Measurements from ENCODE around the gene DYNC1I2.

The DYNC1I2 gene

DNA sequence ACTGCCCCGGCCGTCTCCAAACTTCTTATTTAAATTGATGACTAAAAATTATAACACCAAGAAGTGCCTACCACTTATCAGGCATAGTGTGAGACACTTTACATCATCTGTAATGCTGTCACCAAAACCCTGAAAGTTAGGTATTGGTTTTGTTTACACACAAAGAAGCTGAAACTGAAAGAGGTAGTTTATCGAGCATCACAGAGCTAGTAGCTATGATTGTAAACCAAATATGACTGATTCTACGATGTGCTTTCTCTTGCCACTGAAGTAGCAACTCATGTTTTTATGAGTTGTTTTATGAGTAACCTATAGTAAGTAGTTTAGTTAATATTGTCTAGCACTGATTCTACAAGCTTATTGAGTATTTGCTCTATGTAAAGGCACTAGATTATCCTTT lies 31.5 kb downstream of the DYNC1I2 start:
- no peak overlapping the region for H3K9ac ChIP-seq (ENCODE audit: low read depth, low read length)
- WGBS = 96% methylated on average over 4 of the region's 4 CpGs
- no peaks in the 10 kb centered on the region for H3K27me3 ChIP-seq (ENCODE audit: insufficient read depth, low read length)
- H3K4me3 ChIP-seq (ENCODE audit: low read length) = no peak overlapping the region
- peaks cover 36% of the 10 kb centered on the region for H3K36me3 ChIP-seq (ENCODE audit: insufficient read depth, low read length)
- H3K9me3 ChIP-seq (ENCODE audit: insufficient read depth, low read depth, low read length) = no peaks in the 10 kb centered on the region
- H3K27ac ChIP-seq (ENCODE audit: low read depth, low read length) = no peak overlapping the region
- peaks cover 5% of the 10 kb centered on the region; the same call in 1 of the 2 replicates for H3K4me1 ChIP-seq (ENCODE audit: insufficient read depth, low read length)

DNA sequence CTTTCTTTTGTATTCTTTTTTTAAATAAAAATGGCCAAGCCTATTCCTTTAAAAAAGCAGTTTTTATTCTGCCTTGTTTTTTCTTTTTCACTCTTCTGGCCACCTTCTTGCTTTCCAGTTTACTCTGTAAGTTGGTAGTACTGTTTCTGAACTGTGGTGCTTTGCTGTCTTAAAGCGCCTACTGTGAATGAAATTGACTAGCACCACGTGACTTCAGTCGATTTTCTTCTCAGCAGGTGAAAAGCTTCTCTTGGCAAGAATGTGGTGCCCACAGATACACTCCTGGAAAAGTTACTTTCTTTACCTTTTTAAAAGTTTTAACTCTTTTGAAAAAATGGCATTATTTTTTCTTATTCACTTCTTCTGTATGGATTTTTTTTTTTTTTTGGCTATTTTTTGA lies 32.4 kb downstream of the DYNC1I2 start:
- Histone ChIP-seq H3K27ac (ENCODE audit: low read depth, low read length) (no peak overlapping the region), H3K9ac (ENCODE audit: low read depth, low read length) (no peak overlapping the region), H3K27me3 (ENCODE audit: insufficient read depth, low read length) (no peaks in the 10 kb centered on the region), H3K36me3 (ENCODE audit: insufficient read depth, low read length) (peaks cover 36% of the 10 kb centered on the region), H3K4me1 (ENCODE audit: insufficient read depth, low read length) (peaks cover 12% of the 10 kb centered on the region), H3K4me3 (ENCODE audit: low read length) (no peak overlapping the region), H3K9me3 (ENCODE audit: insufficient read depth, low read depth, low read length) (no peaks in the 10 kb centered on the region)
- WGBS = 95% methylated on average over 3 of the region's 3 CpGs

DNA sequence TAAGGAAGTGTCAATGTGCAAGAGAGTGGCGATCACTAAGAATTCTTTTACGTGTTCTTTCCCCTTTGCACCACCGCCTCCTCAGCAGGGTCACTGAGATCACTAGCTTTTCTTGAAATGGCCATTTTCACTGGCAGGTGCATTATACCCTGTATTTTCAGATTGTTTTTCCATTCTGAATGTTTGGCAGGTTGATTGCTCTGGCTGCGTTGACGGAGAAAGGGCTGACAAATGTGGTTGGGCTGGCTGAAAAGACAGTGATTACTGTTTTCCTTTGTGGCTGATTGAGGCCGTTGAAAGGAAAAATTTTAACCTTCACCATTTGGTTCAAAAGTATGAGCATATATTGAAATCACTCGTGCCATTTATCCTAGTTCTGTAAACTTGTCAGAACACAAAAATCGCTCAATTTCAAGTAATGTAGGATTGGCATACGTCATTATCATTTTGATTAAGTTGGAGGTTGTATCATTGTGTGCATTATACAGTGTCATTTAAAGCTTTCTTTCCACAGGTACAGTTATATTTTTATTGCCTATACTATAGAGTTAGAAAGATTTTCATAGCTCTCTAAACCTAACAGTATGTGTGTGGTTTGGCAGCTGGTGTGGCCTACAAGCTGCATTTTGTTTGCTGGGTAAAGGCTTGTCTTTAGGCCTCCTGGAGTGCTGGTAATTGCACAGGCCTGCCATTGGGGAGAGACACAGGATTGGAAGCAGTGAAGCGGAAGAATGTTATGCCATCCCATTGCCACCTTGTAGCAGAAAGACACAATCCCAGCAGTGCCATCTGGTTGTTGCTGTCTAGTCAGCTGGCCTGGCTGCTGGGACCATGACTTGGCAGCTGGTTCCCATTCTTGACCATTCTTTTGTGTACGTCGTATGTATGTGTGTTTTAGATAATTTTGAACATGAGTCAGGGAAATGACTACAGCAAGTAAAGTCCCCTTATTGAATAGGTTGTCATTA lies 36.7 kb downstream of the DYNC1I2 start:
- Histone ChIP-seq H3K9ac (ENCODE audit: low read depth, low read length) (no peak overlapping the region), H3K27ac (ENCODE audit: low read depth, low read length) (no peak overlapping the region), H3K36me3 (ENCODE audit: insufficient read depth, low read length) (peaks cover 50% of the 10 kb centered on the region), H3K4me3 (ENCODE audit: low read length) (no peak overlapping the region), H3K27me3 (ENCODE audit: insufficient read depth, low read length) (no peaks in the 10 kb centered on the region), H3K9me3 (ENCODE audit: insufficient read depth, low read depth, low read length) (no peaks in the 10 kb centered on the region), H3K4me1 (ENCODE audit: insufficient read depth, low read length) (peaks cover 12% of the 10 kb centered on the region)
- 89% methylated on average over 12 of the region's 12 CpGs for WGBS

DNA sequence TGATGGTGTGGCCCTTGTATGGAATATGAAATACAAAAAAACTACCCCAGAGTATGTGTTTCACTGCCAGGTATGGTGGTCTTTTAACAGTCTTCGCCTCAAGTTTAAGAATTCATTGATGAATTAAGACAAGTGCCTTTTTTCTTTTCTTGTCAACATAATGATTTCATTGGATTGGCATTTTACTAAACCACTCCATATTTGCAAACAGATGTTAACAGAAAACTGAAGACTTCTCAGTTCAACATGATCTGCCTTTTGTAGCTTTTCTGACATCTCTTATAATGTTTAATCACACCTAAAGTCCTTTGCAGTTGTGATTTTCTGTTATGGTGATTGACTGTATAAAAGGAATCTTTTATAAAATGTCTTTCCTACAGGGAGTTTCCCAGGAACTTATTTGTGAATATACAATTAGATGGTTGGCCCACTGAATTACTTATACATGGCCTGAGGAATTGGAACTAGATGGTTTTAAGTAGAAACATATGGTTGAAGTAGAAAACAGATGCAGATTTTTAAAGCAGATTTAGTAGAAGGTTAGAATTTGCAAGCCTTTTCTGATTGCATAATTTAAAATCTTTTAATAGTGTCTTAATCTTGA lies 39.7 kb downstream of the DYNC1I2 start:
- H3K36me3 ChIP-seq (ENCODE audit: insufficient read depth, low read length) = peaks cover 72% of the 10 kb centered on the region
- H3K27ac ChIP-seq (ENCODE audit: low read depth, low read length) = no peak overlapping the region
- WGBS = 100% methylated on average over 1 of the region's 1 CpG

DNA sequence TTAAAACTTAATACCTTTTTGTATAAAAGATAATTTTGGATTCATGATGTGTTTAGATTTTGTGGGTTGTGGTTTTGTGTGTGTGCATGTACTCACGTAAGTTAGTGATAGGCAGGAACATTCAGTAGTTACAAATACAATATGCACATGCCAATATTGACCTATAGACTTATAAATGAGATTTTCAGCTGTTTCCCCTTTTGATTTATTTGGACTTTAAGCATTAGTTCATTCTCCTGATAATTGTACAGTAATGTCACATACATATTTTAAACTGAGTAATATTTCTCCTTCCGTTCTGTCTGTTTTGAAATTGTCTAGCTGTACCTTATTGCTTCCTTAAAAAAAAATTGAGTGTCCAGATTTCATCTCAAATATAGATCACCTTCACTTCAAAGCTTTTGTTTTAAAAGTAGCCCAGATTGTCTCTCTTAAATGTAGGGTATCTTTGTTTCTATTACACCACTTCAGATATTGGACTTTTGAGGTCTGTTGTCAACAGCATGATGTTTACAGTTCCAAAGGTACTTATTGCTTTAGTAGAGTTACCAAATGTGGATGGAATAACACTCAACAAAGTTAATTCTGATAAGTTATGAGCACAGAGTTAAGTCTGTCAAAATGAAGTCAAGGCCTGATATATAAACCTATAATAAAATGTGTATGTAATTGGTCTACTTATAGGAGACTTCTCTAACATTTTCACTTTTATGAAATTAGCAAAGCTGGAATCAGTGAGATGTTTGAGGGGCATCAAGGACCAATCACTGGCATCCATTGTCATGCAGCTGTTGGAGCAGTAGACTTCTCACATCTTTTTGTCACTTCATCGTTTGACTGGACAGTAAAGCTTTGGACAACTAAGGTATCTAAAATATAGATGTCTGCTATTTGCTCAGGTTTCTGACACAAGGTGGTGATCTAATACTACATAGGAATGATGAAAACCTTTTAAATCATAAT lies 42.0 kb downstream of the DYNC1I2 start:
- no peak overlapping the region for H3K4me3 ChIP-seq (ENCODE audit: low read length)
- no peaks in the 10 kb centered on the region for H3K27me3 ChIP-seq (ENCODE audit: insufficient read depth, low read length)
- WGBS = 93% methylated on average over 2 of the region's 3 CpGs
- peaks cover 90% of the 10 kb centered on the region for H3K36me3 ChIP-seq (ENCODE audit: insufficient read depth, low read length)
- peaks cover 2% of the 10 kb centered on the region for H3K4me1 ChIP-seq (ENCODE audit: insufficient read depth, low read length)
- no peaks in the 10 kb centered on the region for H3K9me3 ChIP-seq (ENCODE audit: insufficient read depth, low read depth, low read length)
- no peak overlapping the region for H3K27ac ChIP-seq (ENCODE audit: low read depth, low read length)
- no peak overlapping the region for H3K9ac ChIP-seq (ENCODE audit: low read depth, low read length)

More for the DNA sequence above, 39.7 kb downstream of the DYNC1I2 start:
- Histone ChIP-seq H3K4me1 (ENCODE audit: insufficient read depth, low read length) (peaks cover 12% of the 10 kb centered on the region), H3K27me3 (ENCODE audit: insufficient read depth, low read length) (no peaks in the 10 kb centered on the region), H3K9ac (ENCODE audit: low read depth, low read length) (no peak overlapping the region), H3K9me3 (ENCODE audit: insufficient read depth, low read depth, low read length) (no peaks in the 10 kb centered on the region), H3K4me3 (ENCODE audit: low read length) (no peak overlapping the region)

DNA sequence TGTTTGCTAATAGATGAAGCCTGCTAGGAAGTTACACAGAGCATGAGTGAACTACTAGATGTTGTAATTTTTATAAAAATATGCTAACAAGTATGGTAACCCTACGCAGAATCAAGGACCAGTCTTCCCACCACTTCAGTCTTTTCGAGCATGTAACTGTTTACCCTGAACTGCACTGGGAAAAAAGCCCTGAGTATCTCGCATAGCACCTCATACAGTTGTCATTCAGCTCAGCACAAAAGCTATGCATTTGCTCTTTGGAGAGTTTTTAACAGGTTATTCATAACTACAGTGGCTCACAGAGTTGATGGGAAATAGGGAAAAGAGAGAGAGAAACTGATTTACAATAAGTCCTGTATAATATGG lies 42.7 kb downstream of the DYNC1I2 start:
- no peaks in the 10 kb centered on the region for H3K27me3 ChIP-seq (ENCODE audit: insufficient read depth, low read length)
- 64% methylated on average over 3 of the region's 3 CpGs for WGBS
- no peak overlapping the region for H3K9ac ChIP-seq (ENCODE audit: low read depth, low read length)
- no peaks in the 10 kb centered on the region for H3K9me3 ChIP-seq (ENCODE audit: insufficient read depth, low read depth, low read length)
- H3K4me1 ChIP-seq (ENCODE audit: insufficient read depth, low read length) = no peaks in the 10 kb centered on the region
- no peak overlapping the region for H3K27ac ChIP-seq (ENCODE audit: low read depth, low read length)
- peaks cover 95% of the 10 kb centered on the region for H3K36me3 ChIP-seq (ENCODE audit: insufficient read depth, low read length)
- H3K4me3 ChIP-seq (ENCODE audit: low read length) = no peak overlapping the region

DNA sequence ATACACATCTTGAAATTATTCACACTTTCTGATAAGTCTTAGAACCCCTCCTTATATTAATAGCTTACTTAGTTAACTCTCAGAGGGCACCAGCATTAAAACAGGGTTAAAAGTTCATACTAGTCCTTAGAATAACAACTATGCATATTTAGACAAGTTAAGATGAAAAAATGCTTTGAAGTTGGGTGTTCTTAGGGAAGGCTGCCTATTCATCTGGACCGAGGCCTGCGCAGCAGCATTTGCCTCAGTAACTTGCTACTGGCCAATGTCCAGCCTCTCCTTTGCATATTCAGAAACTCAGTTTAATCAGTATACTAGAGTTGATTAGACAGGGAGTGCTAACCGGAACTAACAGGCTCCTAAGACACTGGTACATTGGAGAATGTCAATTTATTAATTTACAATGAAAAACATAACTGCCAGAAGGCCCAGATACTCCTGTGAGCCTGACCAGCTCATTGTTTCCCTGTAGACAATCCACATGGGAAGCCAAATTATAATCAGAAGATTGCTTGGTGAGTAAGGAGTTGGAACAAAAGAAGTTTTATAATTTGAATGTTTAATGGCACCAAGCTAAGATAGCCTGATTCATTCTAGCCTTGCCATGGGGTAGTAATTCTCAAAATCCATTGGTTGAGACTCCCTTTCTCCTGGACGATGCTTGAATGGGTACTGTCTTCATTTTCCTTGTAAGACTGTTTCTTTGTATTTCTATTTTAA lies 48.9 kb downstream of the DYNC1I2 start:
- no peaks in the 10 kb centered on the region for H3K4me1 ChIP-seq (ENCODE audit: insufficient read depth, low read length)
- H3K27ac ChIP-seq (ENCODE audit: low read depth, low read length) = no peak overlapping the region
- peaks cover 85% of the 10 kb centered on the region for H3K36me3 ChIP-seq (ENCODE audit: insufficient read depth, low read length)
- no peaks in the 10 kb centered on the region for H3K9me3 ChIP-seq (ENCODE audit: insufficient read depth, low read depth, low read length)
- H3K9ac ChIP-seq (ENCODE audit: low read depth, low read length) = no peak overlapping the region
- no peaks in the 10 kb centered on the region for H3K27me3 ChIP-seq (ENCODE audit: insufficient read depth, low read length)
- H3K4me3 ChIP-seq (ENCODE audit: low read length) = no peak overlapping the region
- WGBS = 100% methylated on average over 3 of the region's 4 CpGs

DNA sequence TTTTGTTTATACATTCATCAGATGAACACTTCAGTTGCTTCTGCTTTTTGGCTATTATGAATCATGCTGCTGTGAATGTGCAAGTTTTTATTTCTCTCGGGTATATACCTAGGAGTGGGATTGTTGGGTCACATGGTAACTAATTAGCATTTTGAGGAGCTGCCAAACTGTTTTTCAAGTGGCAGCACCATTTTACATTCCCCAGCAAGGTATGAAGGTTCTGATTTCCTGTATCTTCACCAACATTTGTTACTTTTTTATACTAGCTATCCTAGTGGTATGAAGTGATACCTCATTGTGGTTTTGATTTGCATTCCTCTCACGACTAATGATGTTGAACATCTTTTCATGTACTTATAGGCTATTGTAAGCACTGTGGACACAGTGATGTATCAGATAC lies 53.9 kb downstream of the DYNC1I2 start:
- no peaks in the 10 kb centered on the region for H3K9me3 ChIP-seq (ENCODE audit: insufficient read depth, low read depth, low read length)
- H3K4me3 ChIP-seq (ENCODE audit: low read length) = no peak overlapping the region
- 93% methylated on average over 2 of the region's 2 CpGs for WGBS
- H3K27ac ChIP-seq (ENCODE audit: low read depth, low read length) = no peak overlapping the region
- H3K36me3 ChIP-seq (ENCODE audit: insufficient read depth, low read length) = peaks cover 86% of the 10 kb centered on the region
- H3K9ac ChIP-seq (ENCODE audit: low read depth, low read length) = no peak overlapping the region
- no peaks in the 10 kb centered on the region for H3K27me3 ChIP-seq (ENCODE audit: insufficient read depth, low read length)
- H3K4me1 ChIP-seq (ENCODE audit: insufficient read depth, low read length) = no peaks in the 10 kb centered on the region

DNA sequence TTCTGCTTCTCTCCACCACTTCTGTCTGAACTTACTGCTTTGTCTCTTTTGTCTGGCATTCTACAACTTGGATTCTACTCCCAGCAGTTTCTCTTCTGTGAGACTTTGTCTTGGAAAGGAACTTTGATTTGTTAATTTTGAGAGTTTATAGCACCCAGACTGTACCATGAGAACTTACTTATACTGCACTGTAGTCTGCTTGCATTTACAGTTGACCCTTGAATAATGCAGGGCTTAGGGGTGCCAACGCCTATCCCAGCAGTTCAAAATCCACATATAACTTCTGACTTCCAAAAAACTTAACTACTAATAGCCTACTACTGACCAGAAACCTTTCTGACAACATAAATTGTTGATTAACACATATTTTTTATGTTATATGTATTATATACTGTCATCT lies 55.5 kb downstream of the DYNC1I2 start:
- H3K27me3 ChIP-seq (ENCODE audit: insufficient read depth, low read length) = no peaks in the 10 kb centered on the region
- WGBS = 87% methylated on average over 1 of the region's 1 CpG
- H3K9ac ChIP-seq (ENCODE audit: low read depth, low read length) = no peak overlapping the region
- H3K4me3 ChIP-seq (ENCODE audit: low read length) = no peak overlapping the region
- H3K36me3 ChIP-seq (ENCODE audit: insufficient read depth, low read length) = peaks cover 82% of the 10 kb centered on the region
- H3K9me3 ChIP-seq (ENCODE audit: insufficient read depth, low read depth, low read length) = no peaks in the 10 kb centered on the region
- H3K27ac ChIP-seq (ENCODE audit: low read depth, low read length) = no peak overlapping the region
- H3K4me1 ChIP-seq (ENCODE audit: insufficient read depth, low read length) = no peaks in the 10 kb centered on the region

DNA sequence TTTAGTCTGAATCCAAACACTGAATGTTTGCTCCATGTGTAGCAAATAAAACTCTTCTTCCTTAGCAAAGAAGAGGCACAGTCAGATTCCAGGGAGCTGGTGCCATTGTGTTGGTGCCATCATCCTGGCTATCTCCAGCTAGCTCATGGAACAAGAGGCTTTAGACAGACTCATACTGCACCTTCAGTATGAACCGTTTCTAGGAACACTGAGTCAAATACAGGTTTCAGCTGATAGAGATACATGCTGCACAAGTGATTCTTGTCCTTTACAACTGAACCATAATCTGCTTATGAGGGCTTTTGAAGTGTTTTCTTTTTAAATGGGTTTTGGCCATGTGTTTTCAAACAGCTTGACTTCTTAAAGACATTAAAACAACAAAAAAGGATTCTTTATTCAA lies 57.9 kb downstream of the DYNC1I2 start:
- 97% methylated on average over 1 of the region's 1 CpG for WGBS
- no peaks in the 10 kb centered on the region for H3K9me3 ChIP-seq (ENCODE audit: insufficient read depth, low read depth, low read length)
- H3K27me3 ChIP-seq (ENCODE audit: insufficient read depth, low read length) = no peaks in the 10 kb centered on the region
- no peak overlapping the region for H3K9ac ChIP-seq (ENCODE audit: low read depth, low read length)
- H3K4me1 ChIP-seq (ENCODE audit: insufficient read depth, low read length) = no peaks in the 10 kb centered on the region
- H3K27ac ChIP-seq (ENCODE audit: low read depth, low read length) = no peak overlapping the region
- H3K36me3 ChIP-seq (ENCODE audit: insufficient read depth, low read length) = peaks cover 81% of the 10 kb centered on the region
- H3K4me3 ChIP-seq (ENCODE audit: low read length) = no peak overlapping the region
